ENCODE measurements around the gene SCNN1A. TPM values are rescaled to one million over a fixed set of nuclear protein-coding genes. Genes with fewer than 3 reads are reported as not detected.

Gene SCNN1A
- total RNA-seq, 1 experiment from 2014 or later, result 118 TPM

DNA sequence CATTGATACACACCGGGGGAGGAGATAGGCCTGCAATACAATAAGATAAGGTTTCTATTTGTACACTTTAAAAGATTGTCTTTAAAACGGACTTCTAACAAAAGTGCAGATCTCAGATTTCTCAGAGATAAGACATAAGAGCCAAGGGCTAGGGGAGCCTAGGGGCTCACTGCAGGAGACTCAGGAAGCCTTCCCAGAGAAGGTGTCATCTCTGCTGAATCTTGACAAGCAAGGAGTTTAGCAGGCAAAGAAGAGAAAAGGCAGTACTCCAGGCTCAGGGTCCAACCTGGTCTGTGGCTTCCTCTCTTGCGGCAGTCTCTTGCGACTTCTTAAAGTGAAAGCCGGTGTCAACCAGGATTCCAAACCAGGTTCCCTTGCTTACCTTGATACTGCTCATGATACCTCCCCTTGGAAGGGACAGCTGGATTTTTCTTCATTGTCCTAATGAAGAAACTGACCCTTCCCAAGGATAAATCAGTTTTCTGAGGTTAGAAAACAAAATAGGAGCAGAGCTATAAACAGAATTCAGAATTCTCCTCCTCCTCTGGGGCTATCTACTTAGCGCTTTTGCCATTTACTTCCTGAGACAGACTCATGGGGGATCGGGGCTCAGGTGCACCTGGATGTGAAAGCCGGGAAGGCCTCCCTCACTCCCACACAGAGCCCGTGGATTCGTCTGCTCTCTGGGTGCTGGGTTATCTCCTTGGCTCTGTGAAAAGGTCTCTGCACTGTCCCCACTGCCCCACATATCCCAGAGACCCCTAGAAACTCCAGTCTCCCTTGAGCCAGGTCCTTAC lies 1.7 kb upstream of the SCNN1A start:
- H4K20me1 ChIP-seq (ENCODE audit: insufficient read depth), result no peaks in the 10 kb centered on the region
- no peak for ATAC-seq
- BruUV-seq (replicated peaks), result no TSS peak
- RAD21 ChIA-PET (ENCODE audit: low non-redundant PET in 1 of 2, low total read pairs in 2 of 2, uncharacterized antibody in 2 of 2, unreplicated experiment in 2 of 2), result interaction anchor here in 1 of 2 experiments (1.5 kb wide), 1 partner anchor 41 kb away, joined by 7 read pairs; no protein-coding TSS in a partner anchor
- H3K4me1 ChIP-seq (ENCODE audit: control insufficient read depth in 1 of 2, insufficient read depth in 2 of 2, low read length in 2 of 2), result peaks cover 61 to 70% of the 10 kb centered on the region in 2 experiments
- H3K4me3 ChIP-seq (replicated peaks in 1 of 2; ENCODE audit: low read depth in 1 of 2, low read length in 2 of 2), result peak overlapping the region; percentile 54 to 58
- no peaks in the 10 kb centered on the region for H3K27me3 ChIP-seq (ENCODE audit: insufficient read depth, low read length)
- H3K4me2 ChIP-seq (ENCODE audit: low read length), result peak overlapping the region; percentile 91
- no peaks in the 10 kb centered on the region for H3K9me2 ChIP-seq (ENCODE audit: insufficient read depth)
- POLR2A ChIA-PET, result interaction anchor here (0.8 to 1.3 kb wide), 2 partner anchors 38 to 41 kb away, joined by 3 read pairs; no protein-coding TSS in a partner anchor
- intact Hi-C loops (cut with micrococcal nuclease), result loop anchor here (2.0 kb wide), 1 partner anchor 40 kb away; no protein-coding TSS in a partner anchor
- H3K27ac ChIP-seq (ENCODE audit: low read depth, low read length), result peak overlapping the region; percentile 100
- CTCF ChIA-PET, result interaction anchor here (1.0 kb wide), 1 partner anchor 9 kb away, joined by 3 read pairs; no protein-coding TSS in a partner anchor
- no peak overlapping the region for H2AFZ ChIP-seq (ENCODE audit: low read depth, low read length, poor library complexity, severe bottlenecking)
- no peaks in the 10 kb centered on the region for H3K9me3 ChIP-seq (ENCODE audit: control insufficient read depth in 1 of 2, insufficient read depth in 1 of 2, low read depth in 1 of 2, low read length in 2 of 2)
- H3K9ac ChIP-seq (ENCODE audit: low read length), result peak overlapping the region; percentile 73
- no peaks in the 10 kb centered on the region for H3K36me3 ChIP-seq (ENCODE audit: control insufficient read depth in 1 of 2, insufficient read depth in 2 of 2, low read length in 2 of 2)
- DNase-seq (ENCODE audit: low read depth, low spot score), result no peak
- H3K79me2 ChIP-seq (ENCODE audit: insufficient read depth, low read length), result peaks cover 29% of the 10 kb centered on the region
- TF ChIP-seq ATF3 (IDR thresholded peaks at IDR 0.05), result no peak
- TF ChIP-seq YY1 (IDR thresholded peaks at IDR 0.05; ENCODE audit: extremely low read depth, insufficient replicate concordance, low read depth, low read length), result no peak
- no peak for TF ChIP-seq ELF1 (IDR thresholded peaks at IDR 0.05; ENCODE audit: borderline replicate concordance, low read depth)
- TF ChIP-seq POLR2A (IDR thresholded peaks at IDR 0.05; ENCODE audit: borderline replicate concordance, extremely low read depth, insufficient read depth, insufficient read length), result no peak
- no peak for TF ChIP-seq SRF (IDR thresholded peaks at IDR 0.05; ENCODE audit: low read depth)
- no peak; the same call in 1 of the 2 replicates for TF ChIP-seq POLR2AphosphoS5 (IDR thresholded peaks at IDR 0.05; ENCODE audit: low read depth, low read length)
- TF ChIP-seq FOSL1 (IDR thresholded peaks at IDR 0.05; ENCODE audit: low read depth), result no peak
- TF ChIP-seq, protein P1, sequence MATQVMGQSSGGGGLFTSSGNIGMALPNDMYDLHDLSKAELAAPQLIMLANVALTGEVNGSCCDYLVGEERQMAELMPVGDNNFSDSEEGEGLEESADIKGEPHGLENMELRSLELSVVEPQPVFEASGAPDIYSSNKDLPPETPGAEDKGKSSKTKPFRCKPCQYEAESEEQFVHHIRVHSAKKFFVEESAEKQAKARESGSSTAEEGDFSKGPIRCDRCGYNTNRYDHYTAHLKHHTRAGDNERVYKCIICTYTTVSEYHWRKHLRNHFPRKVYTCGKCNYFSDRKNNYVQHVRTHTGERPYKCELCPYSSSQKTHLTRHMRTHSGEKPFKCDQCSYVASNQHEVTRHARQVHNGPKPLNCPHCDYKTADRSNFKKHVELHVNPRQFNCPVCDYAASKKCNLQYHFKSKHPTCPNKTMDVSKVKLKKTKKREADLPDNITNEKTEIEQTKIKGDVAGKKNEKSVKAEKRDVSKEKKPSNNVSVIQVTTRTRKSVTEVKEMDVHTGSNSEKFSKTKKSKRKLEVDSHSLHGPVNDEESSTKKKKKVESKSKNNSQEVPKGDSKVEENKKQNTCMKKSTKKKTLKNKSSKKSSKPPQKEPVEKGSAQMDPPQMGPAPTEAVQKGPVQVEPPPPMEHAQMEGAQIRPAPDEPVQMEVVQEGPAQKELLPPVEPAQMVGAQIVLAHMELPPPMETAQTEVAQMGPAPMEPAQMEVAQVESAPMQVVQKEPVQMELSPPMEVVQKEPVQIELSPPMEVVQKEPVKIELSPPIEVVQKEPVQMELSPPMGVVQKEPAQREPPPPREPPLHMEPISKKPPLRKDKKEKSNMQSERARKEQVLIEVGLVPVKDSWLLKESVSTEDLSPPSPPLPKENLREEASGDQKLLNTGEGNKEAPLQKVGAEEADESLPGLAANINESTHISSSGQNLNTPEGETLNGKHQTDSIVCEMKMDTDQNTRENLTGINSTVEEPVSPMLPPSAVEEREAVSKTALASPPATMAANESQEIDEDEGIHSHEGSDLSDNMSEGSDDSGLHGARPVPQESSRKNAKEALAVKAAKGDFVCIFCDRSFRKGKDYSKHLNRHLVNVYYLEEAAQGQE (IDR thresholded peaks at IDR 0.05; ENCODE audit: low read depth), result no peak
- TF ChIP-seq JUND (IDR thresholded peaks at IDR 0.05), result no peak
- TF ChIP-seq CEBPB (IDR thresholded peaks at IDR 0.05; ENCODE audit: low read depth), result no peak
- TF ChIP-seq, protein P2, sequence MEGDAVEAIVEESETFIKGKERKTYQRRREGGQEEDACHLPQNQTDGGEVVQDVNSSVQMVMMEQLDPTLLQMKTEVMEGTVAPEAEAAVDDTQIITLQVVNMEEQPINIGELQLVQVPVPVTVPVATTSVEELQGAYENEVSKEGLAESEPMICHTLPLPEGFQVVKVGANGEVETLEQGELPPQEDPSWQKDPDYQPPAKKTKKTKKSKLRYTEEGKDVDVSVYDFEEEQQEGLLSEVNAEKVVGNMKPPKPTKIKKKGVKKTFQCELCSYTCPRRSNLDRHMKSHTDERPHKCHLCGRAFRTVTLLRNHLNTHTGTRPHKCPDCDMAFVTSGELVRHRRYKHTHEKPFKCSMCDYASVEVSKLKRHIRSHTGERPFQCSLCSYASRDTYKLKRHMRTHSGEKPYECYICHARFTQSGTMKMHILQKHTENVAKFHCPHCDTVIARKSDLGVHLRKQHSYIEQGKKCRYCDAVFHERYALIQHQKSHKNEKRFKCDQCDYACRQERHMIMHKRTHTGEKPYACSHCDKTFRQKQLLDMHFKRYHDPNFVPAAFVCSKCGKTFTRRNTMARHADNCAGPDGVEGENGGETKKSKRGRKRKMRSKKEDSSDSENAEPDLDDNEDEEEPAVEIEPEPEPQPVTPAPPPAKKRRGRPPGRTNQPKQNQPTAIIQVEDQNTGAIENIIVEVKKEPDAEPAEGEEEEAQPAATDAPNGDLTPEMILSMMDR (IDR thresholded peaks at IDR 0.05 in 2 of 3, conservative IDR thresholded peaks at IDR 0.05 in 1 of 3; ENCODE audit: borderline replicate concordance in 1 of 3, insufficient read depth in 1 of 3, low read depth in 2 of 3, low read length in 2 of 3), result no peak; a peak in 1 of 6 replicates
- TF ChIP-seq EGR1 (IDR thresholded peaks at IDR 0.05; ENCODE audit: low read depth), result no peak
- TF ChIP-seq, protein P3, sequence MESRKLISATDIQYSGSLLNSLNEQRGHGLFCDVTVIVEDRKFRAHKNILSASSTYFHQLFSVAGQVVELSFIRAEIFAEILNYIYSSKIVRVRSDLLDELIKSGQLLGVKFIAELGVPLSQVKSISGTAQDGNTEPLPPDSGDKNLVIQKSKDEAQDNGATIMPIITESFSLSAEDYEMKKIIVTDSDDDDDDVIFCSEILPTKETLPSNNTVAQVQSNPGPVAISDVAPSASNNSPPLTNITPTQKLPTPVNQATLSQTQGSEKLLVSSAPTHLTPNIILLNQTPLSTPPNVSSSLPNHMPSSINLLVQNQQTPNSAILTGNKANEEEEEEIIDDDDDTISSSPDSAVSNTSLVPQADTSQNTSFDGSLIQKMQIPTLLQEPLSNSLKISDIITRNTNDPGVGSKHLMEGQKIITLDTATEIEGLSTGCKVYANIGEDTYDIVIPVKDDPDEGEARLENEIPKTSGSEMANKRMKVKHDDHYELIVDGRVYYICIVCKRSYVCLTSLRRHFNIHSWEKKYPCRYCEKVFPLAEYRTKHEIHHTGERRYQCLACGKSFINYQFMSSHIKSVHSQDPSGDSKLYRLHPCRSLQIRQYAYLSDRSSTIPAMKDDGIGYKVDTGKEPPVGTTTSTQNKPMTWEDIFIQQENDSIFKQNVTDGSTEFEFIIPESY (IDR thresholded peaks at IDR 0.05; ENCODE audit: extremely low read depth, insufficient replicate concordance, low read length), result no peak
- no peak for TF ChIP-seq EZH2 (IDR thresholded peaks at IDR 0.05)
- no peak for TF ChIP-seq EZH2phosphoT487 (IDR thresholded peaks at IDR 0.05; ENCODE audit: borderline replicate concordance)
- TF ChIP-seq, protein P4, sequence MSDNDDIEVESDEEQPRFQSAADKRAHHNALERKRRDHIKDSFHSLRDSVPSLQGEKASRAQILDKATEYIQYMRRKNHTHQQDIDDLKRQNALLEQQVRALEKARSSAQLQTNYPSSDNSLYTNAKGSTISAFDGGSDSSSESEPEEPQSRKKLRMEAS (IDR thresholded peaks at IDR 0.05), result no peak
- TF ChIP-seq TCF7L2 (IDR thresholded peaks at IDR 0.05; ENCODE audit: borderline replicate concordance, extremely low read depth, insufficient read depth, insufficient read length), result no peak
- TF ChIP-seq SIN3A (IDR thresholded peaks at IDR 0.05; ENCODE audit: low read depth), result no peak
